Kasumi-1 (cell line): ENCODE data around the gene STBD1.
"Not testable (repeated sequence)": the region's sequence is repeated elsewhere in the genome, so short reads cannot be mapped to it uniquely, and the experiment has no call there.

Source experiments
- DNase-seq, 2 experiments: peaks; one replicate each; lab custom pipeline; 2025; lab: John Stamatoyannopoulos, UW

STBD1 gene

GRCh38 chr4:76305971-76306881, at the start of gene STBD1:
Gene STBD1 (plus strand): TSS chr4:76306733. CDS start chr4:76306770, 37 bp downstream.
- peak; percentile 52 to 55 for DNase-seq

- DNase-seq, result no peak
Measured at GRCh38 chr4:76256968-76257367, 49.6 kb upstream of the STBD1 start.

GRCh38 chr4:76257824-76258223, 48.7 kb upstream of the STBD1 start:
- DNase-seq, result no peak

GRCh38 chr4:76260571-76260970, 46.0 kb upstream of the STBD1 start:
- DNase-seq, result no peak

GRCh38 chr4:76265631-76266218, 40.8 kb upstream of the STBD1 start:
- no peak for DNase-seq

GRCh38 chr4:76266627-76267026, 39.9 kb upstream of the STBD1 start:
- DNase-seq, result no peak

- no peak for DNase-seq
Measured at GRCh38 chr4:76267811-76268210, 38.7 kb upstream of the STBD1 start.

- no peak for DNase-seq
Measured at GRCh38 chr4:76270244-76271175, 36.0 kb upstream of the STBD1 start.

- DNase-seq, result no peak
Measured at GRCh38 chr4:76271248-76271647, 35.3 kb upstream of the STBD1 start.

GRCh38 chr4:76272073-76272472, 34.5 kb upstream of the STBD1 start:
- no peak for DNase-seq

- no peak for DNase-seq
Measured at GRCh38 chr4:76272582-76272981, 34.0 kb upstream of the STBD1 start.

- DNase-seq, result no peak
Measured at GRCh38 chr4:76272999-76273398, 33.5 kb upstream of the STBD1 start.

GRCh38 chr4:76275486-76276124, 30.9 kb upstream of the STBD1 start:
- peak in 1 of 2 experiments; percentile 10 for DNase-seq

GRCh38 chr4:76276813-76277212, 29.7 kb upstream of the STBD1 start:
- DNase-seq, result no peak

GRCh38 chr4:76277667-76278066, 28.9 kb upstream of the STBD1 start:
- DNase-seq, result no peak

- no peak for DNase-seq
Measured at GRCh38 chr4:76278583-76278982, 27.9 kb upstream of the STBD1 start.

- no peak for DNase-seq
Measured at GRCh38 chr4:76279462-76279861, 27.1 kb upstream of the STBD1 start.

GRCh38 chr4:76280488-76281441, 25.8 kb upstream of the STBD1 start:
- no peak for DNase-seq

GRCh38 chr4:76281594-76281993, 24.9 kb upstream of the STBD1 start:
- not testable (repeated sequence) for DNase-seq

- DNase-seq, result no peak
Measured at GRCh38 chr4:76282941-76283689, 23.4 kb upstream of the STBD1 start.
